Activated CD8-positive, alpha-beta T cell treated with anti-CD3 and anti-CD28 coated beads for 36 hours (primary cell): Measurements from ENCODE around the gene NUP214. TPM values are rescaled to one million over a fixed set of nuclear protein-coding genes. Genes with fewer than 3 reads are reported as not detected.
A peak's percentile ranks its signal among the peaks of the same experiment; 100 is the strongest.

Source experiments
- ATAC-seq: fragments of 200-7000 bp; cut with Tn5 transposase; one replicate; pipeline ENCODE4 v1.10.0; 2021; ENCODE audit warnings: mild to moderate bottlenecking, moderate library complexity
- CTCF ChIA-PET: fragments of 350-600 bp; sonication (Branson Sonifier 250); formaldehyde crosslinking; loops from one replicate; lab custom pipeline; 2021; ENCODE audit warnings: antibody characterized with exemption; lab: Charles Lee
- POLR2A ChIA-PET: fragments of 350-600 bp; sonication (Branson Sonifier 250); formaldehyde crosslinking; loops from one replicate; lab custom pipeline; 2021; ENCODE audit warnings: antibody characterized with exemption; lab: Charles Lee
- DNase-seq: peaks from one replicate; pipeline ENCODE4 v3.0.0-alpha.2; 2020
- H3K27ac Mint-ChIP-seq: one replicate; pipeline ENCODE4 v1.8.0; 2021; ENCODE audit warnings: mild to moderate bottlenecking, mixed read lengths
- H3K27me3 Mint-ChIP-seq: one replicate; pipeline ENCODE4 v1.8.0; 2021; ENCODE audit warnings: mixed read lengths
- H3K36me3 Mint-ChIP-seq: one replicate; pipeline ENCODE4 v1.8.0; 2021; ENCODE audit warnings: low read depth, mixed read lengths
- H3K4me1 Mint-ChIP-seq: one replicate; pipeline ENCODE4 v1.8.0; 2021; ENCODE audit warnings: low read depth, mixed read lengths
- H3K4me3 Mint-ChIP-seq: one replicate; pipeline ENCODE4 v1.8.0; 2021; ENCODE audit warnings: mild to moderate bottlenecking, moderate library complexity, mixed read lengths
- H3K9me3 Mint-ChIP-seq: one replicate; pipeline ENCODE4 v1.8.0; 2021; ENCODE audit warnings: mixed read lengths
- CTCF ChIP-seq: fragments of 200-600 bp; IDR thresholded peaks from one replicate; pipeline ENCODE4 v1.8.0; 2022; ENCODE audit warnings: antibody characterized with exemption, mild to moderate bottlenecking
- intact Hi-C: fragments of 100-400 bp; cut with micrococcal nuclease; formaldehyde crosslinking; loops from one replicate; pipeline ENCODE4 v1.10.0; 2022
- total RNA-seq, 2 experiments: library from RNA; stranded (reverse); gene quantifications; one replicate each; pipeline ENCODE4 v1.2.3, GENCODE V29; 2021

The NUP214 gene
- total RNA-seq, 2 experiments from 2014 or later = 57.6 to 58.3 TPM

GRCh38 chr9:131191857-131192256, 66.5 kb downstream of the NUP214 start:
- no peaks in the 10 kb centered on the region for H3K4me1 Mint-ChIP-seq
- no peak for DNase-seq
- POLR2A ChIA-PET = interaction anchor here (1.1 kb wide), 1 partner anchor 65 kb away, joined by 3 read pairs; no protein-coding TSS in a partner anchor
- no peaks in the 10 kb centered on the region for H3K27me3 Mint-ChIP-seq
- no peak overlapping the region for H3K4me3 Mint-ChIP-seq
- peaks cover 46% of the 10 kb centered on the region for H3K36me3 Mint-ChIP-seq
- no peak for ATAC-seq
- no peak for TF ChIP-seq CTCF
- no peak overlapping the region for H3K27ac Mint-ChIP-seq
- intact Hi-C loops = no loop called here
- CTCF ChIA-PET = interaction anchor here (0.9 to 5.4 kb wide), 2 partner anchors 11 to 144 kb away, joined by 3 to 24 read pairs; no protein-coding TSS in a partner anchor
- no peaks in the 10 kb centered on the region for H3K9me3 Mint-ChIP-seq

- TF ChIP-seq CTCF = no peak
- POLR2A ChIA-PET = no interaction called here
- ATAC-seq (no peak), DNase-seq (no peak)
- H3K36me3 Mint-ChIP-seq = peaks cover 50% of the 10 kb centered on the region
- H3K9me3 Mint-ChIP-seq = no peaks in the 10 kb centered on the region
- no peaks in the 10 kb centered on the region for H3K4me1 Mint-ChIP-seq
- no peak overlapping the region for H3K4me3 Mint-ChIP-seq
- H3K27me3 Mint-ChIP-seq = no peaks in the 10 kb centered on the region
- CTCF ChIA-PET = interaction anchor here (1.3 to 1.8 kb wide), 2 partner anchors 15 to 144 kb away, joined by 3 to 8 read pairs; no protein-coding TSS in a partner anchor
- intact Hi-C loops = no loop called here
- H3K27ac Mint-ChIP-seq = no peak overlapping the region
Observed at GRCh38 chr9:131193051-131193450, 67.7 kb downstream of the NUP214 start.

GRCh38 chr9:131194762-131195161, 69.4 kb downstream of the NUP214 start:
- H3K4me1 Mint-ChIP-seq = no peaks in the 10 kb centered on the region
- H3K9me3 Mint-ChIP-seq = no peaks in the 10 kb centered on the region
- H3K27me3 Mint-ChIP-seq = no peaks in the 10 kb centered on the region
- TF ChIP-seq CTCF = no peak
- H3K27ac Mint-ChIP-seq = no peak overlapping the region
- intact Hi-C loops = no loop called here
- ATAC-seq = no peak
- ChIA-PET CTCF (interaction anchor here (1.8 kb wide), 1 partner anchor 142 kb away, joined by 8 read pairs; no protein-coding TSS in a partner anchor), POLR2A (interaction anchor here (1.2 kb wide), 2 partner anchors 60 to 110 kb away, joined by 3 read pairs; no protein-coding TSS in a partner anchor)
- H3K4me3 Mint-ChIP-seq = no peak overlapping the region
- DNase-seq = no peak
- H3K36me3 Mint-ChIP-seq = peaks cover 56% of the 10 kb centered on the region

GRCh38 chr9:131197160-131197911, 72.0 kb downstream of the NUP214 start:
- Mint-ChIP-seq H3K36me3 (peaks cover 59% of the 10 kb centered on the region), H3K4me1 (no peaks in the 10 kb centered on the region), H3K27me3 (no peaks in the 10 kb centered on the region), H3K4me3 (no peak overlapping the region), H3K9me3 (no peaks in the 10 kb centered on the region), H3K27ac (peak overlapping the region; percentile 15)
- POLR2A ChIA-PET = interaction anchor here (0.6 to 1.9 kb wide), 3 partner anchors 10 to 139 kb away, joined by 3 to 4 read pairs (median 3); no protein-coding TSS in a partner anchor
- CTCF ChIA-PET = interaction anchor here (0.9 to 3.2 kb wide), 5 partner anchors 15 to 139 kb away, joined by 4 to 14 read pairs (median 5); no protein-coding TSS in a partner anchor
- no peak for TF ChIP-seq CTCF
- ATAC-seq (no peak), DNase-seq (no peak)
- intact Hi-C loops = no loop called here
